CD8-positive, alpha-beta memory T cell (primary cell): ENCODE measurements around the gene CYP26A1. TPM values are rescaled to one million over a fixed set of nuclear protein-coding genes. Genes with fewer than 3 reads are reported as not detected.

ENCODE experiments used
- CTCF ChIA-PET: fragments of 350-600 bp; sonication (Branson Sonifier 250); formaldehyde crosslinking; loops from one replicate; lab custom pipeline; 2021; ENCODE audit warnings: antibody characterized with exemption; lab: Charles Lee
- POLR2A ChIA-PET: fragments of 350-600 bp; sonication (Branson Sonifier 250); formaldehyde crosslinking; loops from one replicate; lab custom pipeline; 2021; ENCODE audit warnings: antibody characterized with exemption; lab: Charles Lee
- DNase-seq, 5 donors: peaks; one replicate each; pipeline versions ENCODE4 v3.0.0 to v3.0.0-alpha.2; 2020 to 2022; ENCODE audit warnings: mixed read lengths in 1 of 5
- H3K27ac ChIP-seq: one replicate; pipeline ENCODE4 v1.7.0; 2013; ENCODE audit warnings: low read depth, mild to moderate bottlenecking, low read length, moderate library complexity
- H3K27me3 ChIP-seq: 2 replicates; pipeline ENCODE4 v1.7.0; 2013; ENCODE audit warnings: low read length, mild to moderate bottlenecking; ENCODE audit not compliant: insufficient read depth, poor library complexity, severe bottlenecking
- H3K36me3 ChIP-seq: 2 replicates; pipeline ENCODE4 v1.7.0; 2013; ENCODE audit warnings: mild to moderate bottlenecking, low read length, moderate library complexity; ENCODE audit not compliant: insufficient read depth
- H3K4me1 ChIP-seq: 2 replicates; pipeline ENCODE4 v1.7.0; 2013; ENCODE audit warnings: mild to moderate bottlenecking, low read length, moderate library complexity; ENCODE audit not compliant: insufficient read depth
- H3K4me3 ChIP-seq: 2 replicates; pipeline ENCODE4 v1.7.0; 2013; ENCODE audit warnings: mild to moderate bottlenecking, low read length
- H3K9me3 ChIP-seq: 2 replicates; pipeline ENCODE4 v1.7.0; 2013; ENCODE audit warnings: mild to moderate bottlenecking, low read length
- H3K27ac Mint-ChIP-seq, 8 donors: one replicate each; pipeline ENCODE4 v1.8.0; 2020 to 2021; ENCODE audit warnings: mixed read lengths in 8 of 8, mild to moderate bottlenecking in 6 of 8, inconsistent platforms in 3 of 8, moderate library complexity in 3 of 8
- H3K27me3 Mint-ChIP-seq, 2 donors: one replicate each; pipeline ENCODE4 v1.8.0; 2020 to 2021; ENCODE audit warnings: mixed read lengths in 2 of 2, mild to moderate bottlenecking in 1 of 2, moderate library complexity in 1 of 2
- H3K36me3 Mint-ChIP-seq, 3 donors: one replicate each; pipeline ENCODE4 v1.8.0; 2020 to 2021; ENCODE audit warnings: mixed read lengths in 3 of 3, inconsistent platforms in 1 of 3, mild to moderate bottlenecking in 1 of 3
- H3K4me1 Mint-ChIP-seq, 3 donors: one replicate each; pipeline ENCODE4 v1.8.0; 2020 to 2021; ENCODE audit warnings: mixed read lengths in 3 of 3, inconsistent platforms in 1 of 3, mild to moderate bottlenecking in 1 of 3
- H3K4me3 Mint-ChIP-seq, 7 donors: one replicate each; pipeline ENCODE4 v1.8.0; 2020 to 2021; ENCODE audit warnings: mixed read lengths in 7 of 7, mild to moderate bottlenecking in 6 of 7, moderate library complexity in 4 of 7, inconsistent platforms in 2 of 7
- H3K9me3 Mint-ChIP-seq, 5 donors: one replicate each; pipeline ENCODE4 v1.8.0; 2020 to 2022; ENCODE audit warnings: mixed read lengths in 5 of 5, mild to moderate bottlenecking in 3 of 5, moderate library complexity in 2 of 5, inconsistent platforms in 1 of 5
- polyA plus RNA-seq: library from polyadenylated mRNA; unstranded; fragments of 300-500 nt; fragmentation: Illumina TruSeq; gene quantifications from one replicate; pipeline ENCODE4 v1.2.3, GENCODE V29; 2021
- total RNA-seq, 2 experiments: library from RNA; stranded (reverse); gene quantifications; one replicate each; pipeline ENCODE4 v1.2.3, GENCODE V29; 2021

CYP26A1 gene
- total and polyA plus RNA-seq, 3 experiments from 2014 or later = not detected

GRCh38 chr10:93079663-93080349 lies 6.1 kb downstream of the CYP26A1 start:
- Mint-ChIP-seq H3K27ac (no peak overlapping the region), H3K4me1 (peaks cover 11 to 14% (median 11%) of the 10 kb centered on the region in 3 donors), H3K27me3 (peaks cover 27 to 56% of the 10 kb centered on the region in 2 donors), H3K36me3 (no peaks in the 10 kb centered on the region), H3K9me3 (no peaks in the 10 kb centered on the region), H3K4me3 (peak overlapping the region in 5 of 7 donors; percentile 29 to 70 (median 46))
- DNase-seq = no peak
- ChIA-PET POLR2A (no interaction called here), CTCF (interaction anchor here (0.8 to 1.6 kb wide), 3 partner anchors 9 to 273 kb away, joined by 3 to 5 read pairs (median 4); no protein-coding TSS in a partner anchor)
- no peak overlapping the region for H3K27ac ChIP-seq
- no peaks in the 10 kb centered on the region for H3K9me3 ChIP-seq
- H3K36me3 ChIP-seq = no peaks in the 10 kb centered on the region
- no peak overlapping the region for H3K4me3 ChIP-seq
- H3K4me1 ChIP-seq = no peaks in the 10 kb centered on the region
- H3K27me3 ChIP-seq = peaks cover 13% of the 10 kb centered on the region

DNA sequence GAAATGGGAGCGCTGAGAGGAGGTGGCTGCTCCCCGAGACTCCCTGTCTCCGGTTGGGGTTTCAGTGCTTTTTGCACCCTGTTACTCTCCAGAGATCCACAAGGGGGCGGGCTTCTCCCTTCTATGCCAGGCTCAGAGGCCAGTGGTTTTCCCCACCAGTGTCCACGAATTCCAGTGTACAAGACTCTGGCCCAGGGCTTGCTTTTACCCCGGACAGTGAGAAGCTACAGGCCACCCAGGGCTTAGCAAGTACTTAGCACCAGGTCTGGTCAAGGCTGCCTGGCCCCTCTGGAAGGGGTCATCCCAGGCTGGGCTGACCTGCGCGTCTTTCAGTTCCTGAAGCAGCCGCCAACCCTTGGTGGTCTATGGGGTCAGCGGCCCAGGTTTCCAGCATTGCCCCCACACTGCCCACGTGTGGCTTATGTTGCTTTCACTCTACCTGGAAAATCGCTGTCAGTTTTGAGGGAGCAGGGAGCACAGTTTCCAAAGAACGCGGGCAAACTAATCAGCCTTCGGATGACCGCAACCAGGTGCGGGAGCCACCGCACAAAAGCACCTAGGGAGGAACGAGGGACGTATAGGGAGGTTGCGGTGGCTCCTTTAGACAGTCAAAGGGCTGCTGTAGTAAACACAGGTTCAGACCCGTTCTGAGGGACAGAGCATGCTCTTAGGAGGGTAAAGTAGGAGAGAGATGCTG lies 6.8 kb downstream of the CYP26A1 start:
- POLR2A ChIA-PET = no interaction called here
- H3K36me3 ChIP-seq = no peaks in the 10 kb centered on the region
- H3K27ac ChIP-seq = no peak overlapping the region
- peaks cover 7 to 8% (median 7%) of the 10 kb centered on the region in 3 donors for H3K4me1 Mint-ChIP-seq
- peak; percentile 26 to 56 (median 26) for DNase-seq
- H3K4me1 ChIP-seq = no peaks in the 10 kb centered on the region
- H3K4me3 Mint-ChIP-seq = peak overlapping the region in 5 of 7 donors; percentile 29 to 70 (median 46)
- no peaks in the 10 kb centered on the region for H3K36me3 Mint-ChIP-seq
- H3K27me3 ChIP-seq = peaks cover 13% of the 10 kb centered on the region
- CTCF ChIA-PET = interaction anchor here (0.8 to 1.3 kb wide), 3 partner anchors 10 to 210 kb away, joined by 3 to 5 read pairs (median 4); no protein-coding TSS in a partner anchor
- H3K4me3 ChIP-seq = no peak overlapping the region
- H3K9me3 Mint-ChIP-seq = no peaks in the 10 kb centered on the region
- no peaks in the 10 kb centered on the region for H3K9me3 ChIP-seq
- peaks cover 23 to 50% of the 10 kb centered on the region in 2 donors for H3K27me3 Mint-ChIP-seq
- H3K27ac Mint-ChIP-seq = no peak overlapping the region

- H3K27ac ChIP-seq = no peak overlapping the region
- Mint-ChIP-seq H3K4me1 (peaks cover 3 to 6% (median 3%) of the 10 kb centered on the region in 3 donors), H3K4me3 (no peak overlapping the region), H3K27ac (no peak overlapping the region), H3K9me3 (no peaks in the 10 kb centered on the region), H3K27me3 (peaks cover 17 to 42% of the 10 kb centered on the region in 2 donors), H3K36me3 (no peaks in the 10 kb centered on the region)
- H3K36me3 ChIP-seq = no peaks in the 10 kb centered on the region
- no peaks in the 10 kb centered on the region for H3K9me3 ChIP-seq
- ChIA-PET POLR2A (no interaction called here), CTCF (interaction anchor here (0.8 to 1.0 kb wide), 2 partner anchors 20 to 209 kb away, joined by 3 to 4 read pairs; partner anchors contain the start of gene CYP26C1)
- DNase-seq = no peak
- H3K4me3 ChIP-seq = no peak overlapping the region
- H3K27me3 ChIP-seq = peaks cover 13% of the 10 kb centered on the region
- H3K4me1 ChIP-seq = no peaks in the 10 kb centered on the region
These were observed 7.6 kb downstream of the CYP26A1 start for GRCh38 chr10:93081318-93081717.

DNA sequence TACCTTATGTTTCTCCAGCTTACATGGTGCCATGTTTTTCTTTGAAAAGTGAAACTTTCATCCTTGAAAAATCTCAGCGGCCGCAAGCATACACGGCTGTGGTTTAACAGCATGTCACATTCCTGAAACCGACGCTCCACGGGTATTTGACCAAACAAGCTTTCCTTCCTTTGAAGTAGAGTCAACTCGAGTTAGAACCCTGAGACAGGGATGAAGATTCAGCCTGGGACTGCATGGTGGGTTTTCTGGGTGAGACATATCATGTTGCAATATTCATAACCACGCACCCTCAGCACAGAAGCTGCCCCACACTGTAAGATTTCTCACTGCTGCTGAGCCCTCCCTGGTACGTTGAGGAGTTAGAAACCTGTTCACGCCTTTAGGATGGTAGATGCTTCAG lies 8.1 kb downstream of the CYP26A1 start:
- Histone ChIP-seq H3K36me3 (no peaks in the 10 kb centered on the region), H3K4me1 (no peaks in the 10 kb centered on the region), H3K27me3 (peaks cover 13% of the 10 kb centered on the region), H3K9me3 (no peaks in the 10 kb centered on the region), H3K4me3 (no peak overlapping the region), H3K27ac (no peak overlapping the region)
- H3K27ac Mint-ChIP-seq = no peak overlapping the region
- no peaks in the 10 kb centered on the region for H3K9me3 Mint-ChIP-seq
- no peaks in the 10 kb centered on the region for H3K36me3 Mint-ChIP-seq
- H3K4me1 Mint-ChIP-seq = peaks cover 3 to 6% (median 3%) of the 10 kb centered on the region in 3 donors
- DNase-seq = no peak
- H3K27me3 Mint-ChIP-seq = peaks cover 15 to 37% of the 10 kb centered on the region in 2 donors
- ChIA-PET POLR2A (no interaction called here), CTCF (interaction anchor here (0.8 kb wide), 2 partner anchors 21 to 564 kb away, joined by 3 read pairs; partner anchors contain the start of gene CYP26C1)
- H3K4me3 Mint-ChIP-seq = no peak overlapping the region

DNA sequence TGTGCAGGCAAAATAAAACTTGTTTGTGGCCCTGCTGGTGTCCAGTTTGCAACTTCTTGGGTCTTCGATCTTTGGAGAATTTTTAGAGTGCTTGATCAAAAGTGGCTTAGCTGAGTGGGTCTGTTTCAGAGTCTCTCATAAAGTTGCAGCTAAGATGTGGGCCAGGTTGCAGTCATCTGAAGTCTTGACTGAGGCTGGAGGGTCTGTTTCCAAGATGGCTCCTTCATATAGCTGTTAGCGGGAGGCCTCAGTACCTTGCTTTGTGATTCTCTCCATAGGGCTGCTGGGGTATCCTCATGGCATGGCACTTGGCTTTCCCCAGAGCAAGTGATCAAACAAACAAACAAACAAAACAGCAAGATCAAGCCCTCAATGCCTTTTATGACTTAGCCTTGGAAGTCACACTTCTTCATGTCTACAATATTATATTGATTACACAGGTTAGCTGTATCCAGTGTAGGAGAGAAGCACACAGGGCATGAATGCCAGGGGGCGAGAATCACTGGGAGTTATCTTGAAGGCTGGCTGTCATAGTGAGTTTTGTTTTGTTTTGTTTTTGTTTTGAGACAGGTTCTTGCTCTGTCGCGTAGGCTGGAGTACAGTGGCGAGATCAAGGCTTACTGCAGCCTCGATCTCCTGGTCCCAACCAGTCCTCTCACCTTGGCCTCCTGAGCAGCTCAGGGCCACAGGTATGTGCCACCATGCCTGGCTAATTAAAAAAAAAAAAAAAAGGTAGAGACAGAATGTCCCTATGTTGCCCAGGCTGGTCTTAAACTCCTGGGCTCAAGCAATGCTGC lies 10.2 kb downstream of the CYP26A1 start:
- peaks cover 18 to 31% of the 10 kb centered on the region in 2 donors for H3K27me3 Mint-ChIP-seq
- H3K4me1 Mint-ChIP-seq = peaks cover 3 to 6% (median 3%) of the 10 kb centered on the region in 3 donors
- ChIA-PET POLR2A (no interaction called here), CTCF (no interaction called here)
- no peak overlapping the region for H3K27ac Mint-ChIP-seq
- H3K27me3 ChIP-seq = peaks cover 13% of the 10 kb centered on the region
- H3K9me3 ChIP-seq = no peaks in the 10 kb centered on the region
- H3K4me1 ChIP-seq = no peaks in the 10 kb centered on the region
- no peak overlapping the region for H3K27ac ChIP-seq
- no peaks in the 10 kb centered on the region for H3K36me3 ChIP-seq
- H3K36me3 Mint-ChIP-seq = no peaks in the 10 kb centered on the region
- H3K4me3 ChIP-seq = no peak overlapping the region
- no peaks in the 10 kb centered on the region for H3K9me3 Mint-ChIP-seq
- DNase-seq = no peak
- no peak overlapping the region for H3K4me3 Mint-ChIP-seq

DNA sequence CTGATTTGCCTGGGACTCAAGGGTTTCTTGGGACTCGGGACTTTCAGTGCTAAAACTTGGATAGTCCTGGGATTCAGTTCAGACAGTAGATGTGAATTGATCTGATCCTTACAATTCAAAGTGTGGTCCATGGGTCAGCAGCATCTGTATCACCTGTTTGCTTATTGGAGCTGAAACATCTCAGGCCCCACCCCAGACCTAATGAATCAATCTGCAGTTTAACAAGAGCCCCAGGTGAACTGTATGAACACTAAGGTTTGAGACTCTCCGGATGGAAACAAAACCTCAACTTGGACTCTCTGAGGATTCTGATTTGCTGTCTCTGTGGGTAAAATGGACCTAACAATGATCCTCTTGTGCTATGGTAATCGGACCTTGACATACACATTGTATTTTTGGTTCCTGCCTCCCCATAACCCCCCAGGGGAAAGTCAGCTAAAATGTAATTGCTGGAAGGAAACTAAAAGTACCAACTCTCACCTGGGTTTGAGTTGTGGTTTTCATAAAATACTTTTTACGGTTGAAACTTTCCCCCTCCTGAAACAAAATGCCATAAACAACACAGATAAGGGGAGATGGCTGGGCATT lies 11.7 kb downstream of the CYP26A1 start:
- Mint-ChIP-seq H3K36me3 (no peaks in the 10 kb centered on the region), H3K9me3 (no peaks in the 10 kb centered on the region), H3K4me1 (no peaks in the 10 kb centered on the region), H3K27ac (no peak overlapping the region), H3K27me3 (peaks cover 11 to 25% of the 10 kb centered on the region in 2 donors), H3K4me3 (no peak overlapping the region)
- Histone ChIP-seq H3K27ac (no peak overlapping the region), H3K4me3 (no peak overlapping the region), H3K27me3 (peaks cover 8% of the 10 kb centered on the region), H3K9me3 (no peaks in the 10 kb centered on the region), H3K4me1 (no peaks in the 10 kb centered on the region), H3K36me3 (no peaks in the 10 kb centered on the region)
- no peak for DNase-seq
- CTCF ChIA-PET = no interaction called here
- POLR2A ChIA-PET = no interaction called here

DNA sequence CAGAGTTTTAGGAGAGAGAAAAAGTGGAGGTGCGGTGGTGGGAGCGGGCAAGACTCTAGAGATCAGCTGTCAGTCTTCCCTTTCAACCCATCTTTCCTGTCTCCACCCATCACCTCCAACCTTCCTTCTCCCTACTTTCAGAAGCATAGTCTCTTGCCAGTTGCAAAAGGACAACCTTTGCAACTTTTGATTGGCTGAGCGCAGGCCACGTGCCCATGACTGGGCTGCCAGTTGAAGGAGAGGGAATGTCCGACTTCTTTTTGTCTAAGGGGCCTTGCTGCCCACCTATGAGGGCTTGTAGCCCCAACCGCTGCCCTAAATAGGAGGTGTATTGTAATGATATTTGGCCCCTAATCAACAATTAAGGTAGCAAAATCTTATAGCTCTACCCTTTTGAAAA lies 12.6 kb downstream of the CYP26A1 start:
- CTCF ChIA-PET = interaction anchor here (1.0 kb wide), 1 partner anchor 11 kb away, joined by 3 read pairs; no protein-coding TSS in a partner anchor

More for the DNA sequence above, 12.6 kb downstream of the CYP26A1 start:
- no peak overlapping the region for H3K4me3 ChIP-seq
- POLR2A ChIA-PET = no interaction called here
- no peaks in the 10 kb centered on the region for H3K4me1 Mint-ChIP-seq
- no peak for DNase-seq
- H3K9me3 Mint-ChIP-seq = no peaks in the 10 kb centered on the region
- H3K9me3 ChIP-seq = no peaks in the 10 kb centered on the region
- H3K27me3 ChIP-seq = peaks cover 3% of the 10 kb centered on the region
- no peak overlapping the region for H3K4me3 Mint-ChIP-seq
- no peak overlapping the region for H3K27ac Mint-ChIP-seq
- no peaks in the 10 kb centered on the region for H3K4me1 ChIP-seq
- H3K36me3 ChIP-seq = no peaks in the 10 kb centered on the region
- no peak overlapping the region for H3K27ac ChIP-seq
- H3K36me3 Mint-ChIP-seq = no peaks in the 10 kb centered on the region
- peaks cover 8 to 17% of the 10 kb centered on the region in 2 donors for H3K27me3 Mint-ChIP-seq
